ENCODE measurements around the gene ABCF2. TPM values are rescaled to one million over a fixed set of nuclear protein-coding genes. Genes with fewer than 3 reads are reported as not detected.

Gene ABCF2
- total RNA-seq, 1 donor from 2014 or later: 35.8 TPM

DNA sequence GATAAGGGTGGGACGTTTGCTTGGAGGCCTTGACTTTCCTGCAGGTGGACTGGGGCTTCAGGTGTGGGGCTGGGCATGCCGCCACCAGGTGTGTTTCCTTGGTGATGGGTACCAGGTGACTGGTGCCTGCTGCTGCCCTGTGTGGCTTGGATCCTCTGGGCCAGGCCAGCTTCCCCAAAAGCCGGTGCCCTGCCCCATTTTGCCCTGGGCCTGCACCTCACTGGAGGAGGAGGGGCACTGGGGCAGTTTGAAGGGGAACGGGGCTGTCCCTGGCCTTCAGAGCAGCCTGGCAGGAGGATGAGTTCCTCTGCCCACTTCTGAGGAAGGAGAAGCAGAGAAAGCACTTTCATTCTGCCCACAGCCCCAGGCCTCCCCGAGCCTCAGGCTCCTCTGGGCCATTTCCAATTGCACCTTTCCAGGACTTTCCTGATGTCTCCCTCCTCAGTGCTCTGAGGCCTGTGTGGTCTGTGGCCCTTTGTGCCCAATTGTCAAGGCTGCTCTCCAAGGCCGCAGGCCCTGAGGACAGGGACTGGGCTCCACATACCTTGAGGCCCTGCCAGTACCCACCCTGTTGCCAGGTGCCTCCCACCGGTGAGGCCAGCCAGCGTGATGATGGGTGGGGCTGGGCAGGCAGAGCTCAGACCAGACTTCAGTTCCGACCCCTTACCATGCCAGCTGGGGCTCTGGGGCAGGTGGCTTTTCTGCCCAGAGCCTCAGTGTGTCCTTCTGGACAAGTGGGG, 46.8 kb upstream of the ABCF2 start:
- H3K27me3 Mint-ChIP-seq (ENCODE audit: low read depth): no peaks in the 10 kb centered on the region

DNA sequence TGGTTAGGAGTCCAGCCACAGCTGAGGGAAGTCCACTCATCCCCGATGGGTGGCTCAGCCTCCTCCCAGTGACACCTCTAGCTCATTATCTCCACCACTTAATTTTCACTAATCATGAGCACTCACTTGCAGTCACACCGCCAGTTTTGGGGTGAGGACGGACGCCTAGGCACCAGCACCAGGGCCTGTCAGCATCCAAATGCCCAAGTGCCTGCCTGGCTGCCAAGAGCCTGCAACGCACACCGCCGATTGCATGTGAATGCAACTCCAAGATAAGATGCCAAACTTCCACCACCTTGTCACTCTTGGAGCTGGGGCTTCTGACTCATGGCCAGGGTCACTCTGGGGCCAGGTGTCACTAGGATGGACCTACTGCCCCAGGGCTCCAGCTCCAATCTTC, 45.9 kb upstream of the ABCF2 start:
- H3K36me3 Mint-ChIP-seq (ENCODE audit: low read depth): peaks cover 3% of the 10 kb centered on the region
- H3K4me3 Mint-ChIP-seq (ENCODE audit: unreplicated experiment): no peak overlapping the region
- H3K27me3 Mint-ChIP-seq (ENCODE audit: low read depth): no peaks in the 10 kb centered on the region
- H3K27ac Mint-ChIP-seq (ENCODE audit: unreplicated experiment): no peak overlapping the region
- no peak for DNase-seq (ENCODE audit: low spot score)
- TF ChIP-seq, protein P1, sequence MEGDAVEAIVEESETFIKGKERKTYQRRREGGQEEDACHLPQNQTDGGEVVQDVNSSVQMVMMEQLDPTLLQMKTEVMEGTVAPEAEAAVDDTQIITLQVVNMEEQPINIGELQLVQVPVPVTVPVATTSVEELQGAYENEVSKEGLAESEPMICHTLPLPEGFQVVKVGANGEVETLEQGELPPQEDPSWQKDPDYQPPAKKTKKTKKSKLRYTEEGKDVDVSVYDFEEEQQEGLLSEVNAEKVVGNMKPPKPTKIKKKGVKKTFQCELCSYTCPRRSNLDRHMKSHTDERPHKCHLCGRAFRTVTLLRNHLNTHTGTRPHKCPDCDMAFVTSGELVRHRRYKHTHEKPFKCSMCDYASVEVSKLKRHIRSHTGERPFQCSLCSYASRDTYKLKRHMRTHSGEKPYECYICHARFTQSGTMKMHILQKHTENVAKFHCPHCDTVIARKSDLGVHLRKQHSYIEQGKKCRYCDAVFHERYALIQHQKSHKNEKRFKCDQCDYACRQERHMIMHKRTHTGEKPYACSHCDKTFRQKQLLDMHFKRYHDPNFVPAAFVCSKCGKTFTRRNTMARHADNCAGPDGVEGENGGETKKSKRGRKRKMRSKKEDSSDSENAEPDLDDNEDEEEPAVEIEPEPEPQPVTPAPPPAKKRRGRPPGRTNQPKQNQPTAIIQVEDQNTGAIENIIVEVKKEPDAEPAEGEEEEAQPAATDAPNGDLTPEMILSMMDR (IDR thresholded peaks at IDR 0.05): no peak
- H3K4me1 Mint-ChIP-seq (ENCODE audit: low read depth): peaks cover 9% of the 10 kb centered on the region
- no peaks in the 10 kb centered on the region for H3K9me3 Mint-ChIP-seq (ENCODE audit: low read depth)

More for the DNA sequence above, 46.8 kb upstream of the ABCF2 start:
- Mint-ChIP-seq H3K27ac (ENCODE audit: unreplicated experiment) (no peak overlapping the region), H3K4me1 (ENCODE audit: low read depth) (peaks cover 12% of the 10 kb centered on the region), H3K4me3 (ENCODE audit: unreplicated experiment) (no peak overlapping the region), H3K36me3 (ENCODE audit: low read depth) (peaks cover 3% of the 10 kb centered on the region), H3K9me3 (ENCODE audit: low read depth) (no peaks in the 10 kb centered on the region)
- no peak for DNase-seq (ENCODE audit: low spot score)
- TF ChIP-seq, protein P1 (IDR thresholded peaks at IDR 0.05): no peak

DNA sequence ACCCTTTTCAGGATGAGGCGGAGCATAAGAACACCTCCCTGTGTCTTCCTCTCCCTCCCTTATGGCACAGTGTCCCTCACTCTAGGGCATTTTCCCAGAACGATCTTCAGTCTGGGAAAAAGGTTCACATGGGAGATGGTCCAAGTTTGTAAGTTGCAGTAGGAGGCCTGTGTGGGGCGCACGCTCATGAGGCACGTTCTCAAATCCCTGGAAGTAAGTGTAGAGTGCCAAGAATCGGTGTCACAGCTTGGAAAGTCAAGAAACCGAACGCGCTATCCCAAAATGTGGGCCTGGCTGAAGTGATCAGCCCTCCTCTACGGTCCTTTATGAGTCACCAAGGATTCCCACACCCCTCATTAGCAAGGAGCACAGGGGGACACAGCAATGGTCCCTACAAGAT, 45.4 kb upstream of the ABCF2 start:
- no peaks in the 10 kb centered on the region for H3K27me3 Mint-ChIP-seq (ENCODE audit: low read depth)
- H3K4me3 Mint-ChIP-seq (ENCODE audit: unreplicated experiment): no peak overlapping the region
- H3K9me3 Mint-ChIP-seq (ENCODE audit: low read depth): no peaks in the 10 kb centered on the region
- no peak for DNase-seq (ENCODE audit: low spot score)
- H3K27ac Mint-ChIP-seq (ENCODE audit: unreplicated experiment): no peak overlapping the region
- H3K36me3 Mint-ChIP-seq (ENCODE audit: low read depth): peaks cover 3% of the 10 kb centered on the region
- TF ChIP-seq, protein P1 (IDR thresholded peaks at IDR 0.05): no peak
- H3K4me1 Mint-ChIP-seq (ENCODE audit: low read depth): peaks cover 9% of the 10 kb centered on the region

DNA sequence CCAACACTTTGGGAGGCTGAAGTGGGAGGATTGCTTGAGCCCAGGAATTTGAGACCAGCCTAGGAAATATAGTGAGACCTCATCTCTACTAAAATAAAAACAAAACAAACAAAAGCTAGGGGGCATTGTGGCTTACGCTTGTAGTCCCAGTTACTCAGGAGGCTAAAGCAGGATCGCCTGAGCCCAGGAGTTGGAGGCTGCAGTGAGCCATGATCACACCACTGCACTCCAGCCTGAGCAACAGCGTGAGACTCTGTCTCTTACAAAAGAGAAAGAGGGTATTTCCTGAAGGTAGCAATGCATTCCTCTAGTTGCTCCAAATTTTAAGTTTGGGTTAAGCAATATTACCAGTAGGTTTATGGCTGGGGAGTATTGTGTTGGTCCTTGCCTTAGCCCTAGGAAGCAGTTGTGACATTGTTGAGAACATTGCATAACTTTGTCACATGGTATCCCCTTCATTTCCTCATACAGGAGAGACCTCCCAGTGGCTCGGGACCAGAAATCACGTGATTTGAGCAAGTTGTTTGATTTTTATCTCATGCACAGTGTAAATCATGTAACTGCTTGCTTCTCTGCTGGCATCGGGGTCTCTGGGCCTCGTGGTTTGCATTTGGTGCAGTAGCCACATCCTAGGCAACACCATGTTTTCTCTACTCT, 44.8 kb upstream of the ABCF2 start:
- Mint-ChIP-seq H3K4me3 (ENCODE audit: unreplicated experiment) (no peak overlapping the region), H3K9me3 (ENCODE audit: low read depth) (no peaks in the 10 kb centered on the region), H3K27ac (ENCODE audit: unreplicated experiment) (no peak overlapping the region), H3K36me3 (ENCODE audit: low read depth) (peaks cover 3% of the 10 kb centered on the region), H3K4me1 (ENCODE audit: low read depth) (peaks cover 6% of the 10 kb centered on the region), H3K27me3 (ENCODE audit: low read depth) (no peaks in the 10 kb centered on the region)
- peak; percentile 19 for DNase-seq (ENCODE audit: low spot score)
- TF ChIP-seq, protein P1 (IDR thresholded peaks at IDR 0.05): no peak

DNA sequence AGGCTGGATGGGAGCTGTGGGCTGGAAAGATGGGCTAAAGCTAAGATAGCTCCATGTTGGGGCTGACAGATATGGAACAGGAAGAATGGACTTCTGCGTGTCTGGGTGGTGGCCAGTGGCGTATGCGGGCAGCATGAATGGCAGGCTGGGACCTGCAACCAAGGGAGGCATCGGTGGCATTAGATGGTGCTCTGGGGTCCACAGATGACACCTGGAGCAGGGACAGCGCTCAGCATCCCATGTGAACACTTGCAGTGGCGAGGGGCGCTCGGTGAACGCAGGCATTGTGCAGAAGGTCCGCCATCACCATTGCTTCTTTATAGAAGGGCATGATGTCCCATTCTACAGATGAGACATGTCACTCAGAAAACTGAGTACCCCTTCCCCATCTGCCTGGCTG, 42.5 kb upstream of the ABCF2 start:
- TF ChIP-seq, protein P1 (IDR thresholded peaks at IDR 0.05): no peak
- H3K9me3 Mint-ChIP-seq (ENCODE audit: low read depth): no peaks in the 10 kb centered on the region
- H3K36me3 Mint-ChIP-seq (ENCODE audit: low read depth): peaks cover under 1% of the 10 kb centered on the region
- no peak for DNase-seq (ENCODE audit: low spot score)
- no peaks in the 10 kb centered on the region for H3K4me1 Mint-ChIP-seq (ENCODE audit: low read depth)
- H3K4me3 Mint-ChIP-seq (ENCODE audit: unreplicated experiment): no peak overlapping the region
- no peak overlapping the region for H3K27ac Mint-ChIP-seq (ENCODE audit: unreplicated experiment)
- no peaks in the 10 kb centered on the region for H3K27me3 Mint-ChIP-seq (ENCODE audit: low read depth)

All from chondrocyte (in vitro differentiated cells).